HepG2 (cell line): ENCODE measurements around the gene TAF1D. TPM values are rescaled to one million over a fixed set of nuclear protein-coding genes. Genes with fewer than 3 reads are reported as not detected.

Source experiments
- CREBL2 ChIP-seq: sonication (generic); formaldehyde crosslinking; IDR thresholded peaks from 2 replicates; pipeline ENCODE4 v1.8.1; 2023; ENCODE audit warnings: missing genetic modification reagents, mild to moderate bottlenecking, borderline replicate concordance
- EP300 ChIP-seq, 3 experiments: sonication (generic) in 1 of 3; formaldehyde crosslinking in 1 of 3; IDR thresholded peaks; 2 replicates each; pipeline versions ENCODE4 v1.5.1 to v1.6.1; 2011 to 2020; ENCODE audit warnings: low read depth in 2 of 3, low read length in 2 of 3, borderline replicate concordance in 1 of 3, improper control_type of control experiment in 1 of 3, mild to moderate bottlenecking in 1 of 3, missing genetic modification reagents in 1 of 3, moderate library complexity in 1 of 3
- ERF ChIP-seq: IDR thresholded peaks from 2 replicates; pipeline ENCODE4 v1.6.1; 2018; ENCODE audit warnings: missing biosample characterization, missing genetic modification reagents
- EZH2 ChIP-seq: conservative IDR thresholded peaks from 2 replicates; pipeline ENCODE4 v1.6.1; 2012; ENCODE audit warnings: mild to moderate bottlenecking, low read depth, low read length, moderate library complexity
- GATAD2A ChIP-seq: IDR thresholded peaks from 2 replicates; pipeline ENCODE4 v1.6.1; 2016
- KDM3A ChIP-seq: IDR thresholded peaks from 2 replicates; pipeline ENCODE4 v1.6.1; 2018; ENCODE audit warnings: low read depth, missing compliant biosample characterization
- KDM6A ChIP-seq: IDR thresholded peaks from 2 replicates; pipeline ENCODE4 v1.6.1; 2016; ENCODE audit warnings: low read depth
- NCOA1 ChIP-seq: sonication (generic); formaldehyde crosslinking; IDR thresholded peaks from 2 replicates; pipeline ENCODE4 v1.9.0; 2021; ENCODE audit warnings: missing genetic modification reagents
- NPAS2 ChIP-seq: sonication (generic); formaldehyde crosslinking; IDR thresholded peaks from 2 replicates; pipeline ENCODE4 v1.8.0; 2022; ENCODE audit warnings: mild to moderate bottlenecking, missing genetic modification reagents, borderline replicate concordance
- NR2F6 ChIP-seq, 2 experiments: IDR thresholded peaks; 2 replicates each; pipeline ENCODE4 v1.6.1; 2016; ENCODE audit warnings: antibody characterized with exemption in 1 of 2, mild to moderate bottlenecking in 1 of 2
- RFX3 ChIP-seq: IDR thresholded peaks from 2 replicates; pipeline ENCODE4 v1.6.1; 2016; ENCODE audit warnings: missing biosample characterization, missing genetic modification reagents
- SKI ChIP-seq: fragments of 450-650 bp; IDR thresholded peaks from one replicate; pipeline ENCODE4 v1.6.1; 2018; ENCODE audit warnings: mild to moderate bottlenecking; ENCODE audit not compliant: partially characterized antibody
- SMAD3 ChIP-seq: sonication (generic); formaldehyde crosslinking; IDR thresholded peaks from 2 replicates; pipeline ENCODE4 v1.4.0; 2020; ENCODE audit warnings: missing genetic modification reagents
- ZBTB21 ChIP-seq: sonication (generic); formaldehyde crosslinking; IDR thresholded peaks from 2 replicates; pipeline ENCODE4 v1.4.0; 2020; ENCODE audit warnings: missing genetic modification reagents
- ZFX ChIP-seq: sonication (generic); formaldehyde crosslinking; IDR thresholded peaks from 2 replicates; pipeline ENCODE4 v1.4.0; 2020; ENCODE audit warnings: mild to moderate bottlenecking, low read depth, missing genetic modification reagents, moderate library complexity
- ZNF354B ChIP-seq: sonication (generic); formaldehyde crosslinking; IDR thresholded peaks from 2 replicates; pipeline ENCODE4 v1.8.0; 2022; ENCODE audit warnings: mild to moderate bottlenecking, missing genetic modification reagents
- ZNF547 ChIP-seq: sonication (generic); formaldehyde crosslinking; IDR thresholded peaks from 2 replicates; pipeline ENCODE4 v1.5.1; 2020; ENCODE audit warnings: mild to moderate bottlenecking, missing genetic modification reagents
- ZNF652 ChIP-seq: IDR thresholded peaks from 2 replicates; pipeline ENCODE4 v1.6.1; 2016; ENCODE audit warnings: low read depth, borderline replicate concordance
- ZNF674 ChIP-seq: sonication (generic); formaldehyde crosslinking; IDR thresholded peaks from 2 replicates; pipeline ENCODE4 v1.5.0; 2020; ENCODE audit warnings: low read depth, mild to moderate bottlenecking, missing genetic modification reagents
- ZNF7 ChIP-seq: IDR thresholded peaks from 2 replicates; pipeline ENCODE4 v1.6.1; 2016; ENCODE audit warnings: missing biosample characterization, missing genetic modification reagents
- ZNF749 ChIP-seq: sonication (generic); formaldehyde crosslinking; IDR thresholded peaks from 2 replicates; pipeline ENCODE4 v1.8.0; 2022; ENCODE audit warnings: mild to moderate bottlenecking, missing genetic modification reagents, moderate library complexity, borderline replicate concordance
- ZNF75D ChIP-seq: sonication (generic); formaldehyde crosslinking; IDR thresholded peaks from 2 replicates; pipeline ENCODE4 v1.8.1; 2023; ENCODE audit warnings: missing genetic modification reagents, mild to moderate bottlenecking, borderline replicate concordance
- ZZZ3 ChIP-seq: sonication (generic); formaldehyde crosslinking; IDR thresholded peaks from 2 replicates; pipeline ENCODE4 v1.4.0; 2020; ENCODE audit warnings: missing genetic modification reagents, mild to moderate bottlenecking, borderline replicate concordance
- polyA plus RNA-seq, 8 experiments: library from polyadenylated mRNA; depleted of rRNA in 3 of 8; stranded (reverse) in 7 of 8; unstranded in 1 of 8; fragments of >200 nt; fragmentation: Illumina TruSeq in 4 of 8; extraction: Trizol in 4 of 8; gene quantifications; 2 replicates each; pipeline versions ENCODE4 v1.2.1 to v1.2.3, GENCODE V29; 2011 to 2016; ENCODE audit warnings: low read depth in 4 of 8, missing spikeins in 1 of 8, mixed read lengths in 1 of 8; ENCODE audit not compliant: insufficient read depth in 1 of 8
- total RNA-seq, 5 experiments: library from RNA; depleted of rRNA; stranded (reverse); fragments of >200 nt; fragmentation: Illumina TruSeq; extraction: Trizol; gene quantifications; 2 replicates each; pipeline ENCODE4 v1.2.3, GENCODE V29; 2016; ENCODE audit warnings: low read depth in 1 of 5
- TF ChIP-seq, protein P1 (sequence below): IDR thresholded peaks from 2 replicates; pipeline ENCODE4 v1.6.1; 2012; ENCODE audit warnings: low read length, improper control_type of control experiment
- TF ChIP-seq, protein P2 (sequence below): sonication (generic); formaldehyde crosslinking; IDR thresholded peaks from 2 replicates; pipeline ENCODE4 v1.5.1; 2020; ENCODE audit warnings: missing genetic modification reagents, mild to moderate bottlenecking, borderline replicate concordance

The TAF1D gene
- total and polyA plus RNA-seq, 2 of the 13 experiments (the other 11 are each of a cell fraction or from before 2014, with no cell fraction given), result 132 to 207 TPM

DNA sequence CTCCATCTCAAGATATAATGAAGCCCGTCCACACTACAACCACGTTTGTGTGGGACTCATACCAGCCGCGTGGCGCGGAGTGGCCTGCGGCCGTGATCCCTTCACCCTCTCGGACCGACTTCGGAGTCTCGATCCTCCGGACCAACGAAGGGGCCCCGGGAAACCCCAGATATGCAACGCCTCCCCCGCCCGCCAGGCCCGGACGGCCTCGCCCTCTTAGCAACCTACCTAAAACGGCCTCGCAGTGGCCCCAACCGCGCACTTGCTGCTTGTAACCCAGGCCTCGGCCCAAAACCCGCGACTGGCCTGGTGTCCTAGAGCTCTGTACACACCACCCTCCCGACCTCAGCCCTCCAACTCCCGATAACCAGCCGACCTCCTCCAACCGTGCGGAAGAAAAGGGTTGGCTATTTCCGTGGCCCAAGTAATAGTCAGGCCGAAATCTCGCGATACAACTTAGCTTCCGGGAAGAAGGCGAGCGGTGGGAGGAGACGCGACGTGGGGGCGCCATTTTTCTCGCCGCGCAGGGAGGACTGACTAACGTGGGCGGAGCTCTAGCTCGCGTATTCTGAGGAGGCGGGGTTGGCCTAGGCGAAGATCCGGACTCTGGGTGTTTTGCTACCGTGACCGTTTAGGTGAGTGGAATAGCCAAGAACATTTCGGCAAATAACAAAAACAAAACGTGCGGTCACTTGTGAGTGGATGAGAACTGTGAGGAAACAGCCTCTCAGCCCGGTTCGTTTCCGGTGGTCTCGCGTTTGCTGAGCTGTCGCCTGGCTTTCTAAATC lies at the start of gene TAF1D, which contains the start of gene C11orf54 (continued):
- TF ChIP-seq EP300 (IDR thresholded peaks at IDR 0.05; ENCODE audit: low read depth in 2 of 2, low read length in 2 of 2) (peak in 1 of 2 experiments; percentile 18; a peak in 1 of 4 replicates), EP300 (CRISPR knock-in tag; IDR thresholded peaks at IDR 0.05; ENCODE audit: borderline replicate concordance) (no peak; the same call in 1 of the 2 replicates), CREBL2 (CRISPR knock-in tag) (no peak), ZNF354B (CRISPR knock-in tag) (no peak), ZFX (CRISPR knock-in tag) (peak; percentile 92), ZNF652 (no peak), SMAD3 (peak; percentile 70), EZH2 (no peak), GATAD2A (no peak), KDM3A (CRISPR knock-in tag) (peak; percentile 37), NPAS2 (CRISPR knock-in tag) (no peak), ZNF547 (CRISPR knock-in tag) (peak; percentile 45; the same call in 1 of the 2 replicates), KDM6A (CRISPR knock-in tag) (no peak), NCOA1 (CRISPR knock-in tag) (no peak), ZBTB21 (CRISPR knock-in tag) (0 out of 2 replicates have a peak, but pooled peaks have one; percentile 6), ZZZ3 (CRISPR knock-in tag) (peak; percentile 72; the same call in 1 of the 2 replicates), RFX3 (no peak), ZNF75D (CRISPR knock-in tag) (no peak), NR2F6 (IDR thresholded peaks at IDR 0.05) (no peak), NR2F6 (CRISPR knock-in tag; IDR thresholded peaks at IDR 0.05) (peak; percentile 25; the same call in 1 of the 2 replicates), ZNF7 (CRISPR knock-in tag) (no peak), ZNF749 (peak; percentile 17; the same call in 1 of the 2 replicates), SKI (no peak), ERF (CRISPR knock-in tag) (peak; percentile 79), ZNF674 (CRISPR knock-in tag) (no peak)
- TF ChIP-seq, protein P1, sequence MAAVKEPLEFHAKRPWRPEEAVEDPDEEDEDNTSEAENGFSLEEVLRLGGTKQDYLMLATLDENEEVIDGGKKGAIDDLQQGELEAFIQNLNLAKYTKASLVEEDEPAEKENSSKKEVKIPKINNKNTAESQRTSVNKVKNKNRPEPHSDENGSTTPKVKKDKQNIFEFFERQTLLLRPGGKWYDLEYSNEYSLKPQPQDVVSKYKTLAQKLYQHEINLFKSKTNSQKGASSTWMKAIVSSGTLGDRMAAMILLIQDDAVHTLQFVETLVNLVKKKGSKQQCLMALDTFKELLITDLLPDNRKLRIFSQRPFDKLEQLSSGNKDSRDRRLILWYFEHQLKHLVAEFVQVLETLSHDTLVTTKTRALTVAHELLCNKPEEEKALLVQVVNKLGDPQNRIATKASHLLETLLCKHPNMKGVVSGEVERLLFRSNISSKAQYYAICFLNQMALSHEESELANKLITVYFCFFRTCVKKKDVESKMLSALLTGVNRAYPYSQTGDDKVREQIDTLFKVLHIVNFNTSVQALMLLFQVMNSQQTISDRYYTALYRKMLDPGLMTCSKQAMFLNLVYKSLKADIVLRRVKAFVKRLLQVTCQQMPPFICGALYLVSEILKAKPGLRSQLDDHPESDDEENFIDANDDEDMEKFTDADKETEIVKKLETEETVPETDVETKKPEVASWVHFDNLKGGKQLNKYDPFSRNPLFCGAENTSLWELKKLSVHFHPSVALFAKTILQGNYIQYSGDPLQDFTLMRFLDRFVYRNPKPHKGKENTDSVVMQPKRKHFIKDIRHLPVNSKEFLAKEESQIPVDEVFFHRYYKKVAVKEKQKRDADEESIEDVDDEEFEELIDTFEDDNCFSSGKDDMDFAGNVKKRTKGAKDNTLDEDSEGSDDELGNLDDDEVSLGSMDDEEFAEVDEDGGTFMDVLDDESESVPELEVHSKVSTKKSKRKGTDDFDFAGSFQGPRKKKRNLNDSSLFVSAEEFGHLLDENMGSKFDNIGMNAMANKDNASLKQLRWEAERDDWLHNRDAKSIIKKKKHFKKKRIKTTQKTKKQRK, result no peak
- TF ChIP-seq, protein P2, sequence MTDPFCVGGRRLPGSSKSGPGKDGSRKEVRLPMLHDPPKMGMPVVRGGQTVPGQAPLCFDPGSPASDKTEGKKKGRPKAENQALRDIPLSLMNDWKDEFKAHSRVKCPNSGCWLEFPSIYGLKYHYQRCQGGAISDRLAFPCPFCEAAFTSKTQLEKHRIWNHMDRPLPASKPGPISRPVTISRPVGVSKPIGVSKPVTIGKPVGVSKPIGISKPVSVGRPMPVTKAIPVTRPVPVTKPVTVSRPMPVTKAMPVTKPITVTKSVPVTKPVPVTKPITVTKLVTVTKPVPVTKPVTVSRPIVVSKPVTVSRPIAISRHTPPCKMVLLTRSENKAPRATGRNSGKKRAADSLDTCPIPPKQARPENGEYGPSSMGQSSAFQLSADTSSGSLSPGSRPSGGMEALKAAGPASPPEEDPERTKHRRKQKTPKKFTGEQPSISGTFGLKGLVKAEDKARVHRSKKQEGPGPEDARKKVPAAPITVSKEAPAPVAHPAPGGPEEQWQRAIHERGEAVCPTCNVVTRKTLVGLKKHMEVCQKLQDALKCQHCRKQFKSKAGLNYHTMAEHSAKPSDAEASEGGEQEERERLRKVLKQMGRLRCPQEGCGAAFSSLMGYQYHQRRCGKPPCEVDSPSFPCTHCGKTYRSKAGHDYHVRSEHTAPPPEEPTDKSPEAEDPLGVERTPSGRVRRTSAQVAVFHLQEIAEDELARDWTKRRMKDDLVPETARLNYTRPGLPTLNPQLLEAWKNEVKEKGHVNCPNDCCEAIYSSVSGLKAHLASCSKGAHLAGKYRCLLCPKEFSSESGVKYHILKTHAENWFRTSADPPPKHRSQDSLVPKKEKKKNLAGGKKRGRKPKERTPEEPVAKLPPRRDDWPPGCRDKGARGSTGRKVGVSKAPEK (CRISPR knock-in tag), result no peak
